CD4-positive, alpha-beta T cell treated with Interleukin-21 for 1 hour (primary cell): Measurements from ENCODE around the gene PHEX.

ENCODE experiments used
- DNase-seq: peaks from one replicate; pipeline ENCODE4 v3.0.0-alpha.2; 2020

The PHEX gene

GRCh38 chrX:22159071-22159470 is 126.9 kb downstream of the PHEX start:
- no peak for DNase-seq

- DNase-seq, result no peak
Measured at GRCh38 chrX:22163326-22163725, 131.2 kb downstream of the PHEX start.

GRCh38 chrX:22164770-22165388 is 132.8 kb downstream of the PHEX start:
- no peak for DNase-seq

- no peak for DNase-seq
Measured at GRCh38 chrX:22165732-22166457, 133.8 kb downstream of the PHEX start.

- no peak for DNase-seq
Measured at GRCh38 chrX:22171287-22172060, 139.3 kb downstream of the PHEX start.

GRCh38 chrX:22173966-22174365 is 141.8 kb downstream of the PHEX start:
- DNase-seq, result no peak

GRCh38 chrX:22177950-22178515 is 145.9 kb downstream of the PHEX start:
- no peak for DNase-seq

GRCh38 chrX:22184096-22184495 is 152.0 kb downstream of the PHEX start:
- DNase-seq, result no peak

GRCh38 chrX:22186165-22186564 is 154.0 kb downstream of the PHEX start:
- DNase-seq, result no peak

GRCh38 chrX:22192419-22193060 is 160.4 kb downstream of the PHEX start:
- DNase-seq, result peak; percentile 50

GRCh38 chrX:22193851-22194659 is 161.9 kb downstream of the PHEX start:
- DNase-seq, result no peak

GRCh38 chrX:22194660-22194945 is 162.5 kb downstream of the PHEX start:
- DNase-seq, result no peak

- DNase-seq, result no peak
Measured at GRCh38 chrX:22196149-22196548, 164.0 kb downstream of the PHEX start.

- DNase-seq, result no peak
Measured at GRCh38 chrX:22202251-22202650, 170.1 kb downstream of the PHEX start.

GRCh38 chrX:22203186-22203585 is 171.1 kb downstream of the PHEX start:
- DNase-seq, result no peak

GRCh38 chrX:22206781-22207180 is 174.7 kb downstream of the PHEX start:
- no peak for DNase-seq

- DNase-seq, result no peak
Measured at GRCh38 chrX:22220941-22221340, 188.8 kb downstream of the PHEX start.

- no peak for DNase-seq
Measured at GRCh38 chrX:22234380-22234779, 202.3 kb downstream of the PHEX start.

GRCh38 chrX:22237479-22237878 is 205.4 kb downstream of the PHEX start:
- no peak for DNase-seq

- no peak for DNase-seq
Measured at GRCh38 chrX:22246620-22247019, 214.5 kb downstream of the PHEX start.

GRCh38 chrX:22247169-22247568 is 215.0 kb downstream of the PHEX start:
- DNase-seq, result no peak

- no peak for DNase-seq
Measured at GRCh38 chrX:22248401-22248800, 216.3 kb downstream of the PHEX start.

GRCh38 chrX:22249371-22249770 is 217.2 kb downstream of the PHEX start:
- DNase-seq, result no peak
